Activated T-helper 9 cell treated with anti-CD3 and anti-CD28 coated beads, Interleukin-2, amount 50 U/mL, for 16 hours (primary cell): ENCODE data around the gene ZMYND15.

Experiments used
- DNase-seq: peaks from one replicate; pipeline ENCODE4 v3.0.0-alpha.2; 2020; ENCODE audit warnings: low read depth

Gene ZMYND15

DNA sequence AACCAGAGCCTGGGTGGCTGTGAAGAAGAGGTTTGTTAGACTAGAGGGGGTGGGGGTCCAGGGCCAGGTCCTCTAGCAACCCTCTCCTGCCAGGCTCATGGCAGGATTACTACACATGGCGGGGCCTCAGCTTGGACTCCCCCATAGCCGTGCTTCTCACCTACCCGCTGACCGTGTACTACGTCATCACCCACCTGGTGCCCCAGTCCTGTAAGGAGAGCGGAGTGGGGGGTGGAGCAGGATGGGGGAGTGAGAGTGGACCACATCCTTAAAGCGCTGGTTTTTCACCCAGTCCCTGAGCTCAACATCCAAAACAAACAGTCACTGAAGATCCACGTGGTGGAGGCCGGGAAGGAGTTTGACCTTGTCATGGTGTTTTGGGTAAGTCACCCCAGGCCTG lies 4.3 kb downstream of the ZMYND15 start:
- no peak for DNase-seq

DNA sequence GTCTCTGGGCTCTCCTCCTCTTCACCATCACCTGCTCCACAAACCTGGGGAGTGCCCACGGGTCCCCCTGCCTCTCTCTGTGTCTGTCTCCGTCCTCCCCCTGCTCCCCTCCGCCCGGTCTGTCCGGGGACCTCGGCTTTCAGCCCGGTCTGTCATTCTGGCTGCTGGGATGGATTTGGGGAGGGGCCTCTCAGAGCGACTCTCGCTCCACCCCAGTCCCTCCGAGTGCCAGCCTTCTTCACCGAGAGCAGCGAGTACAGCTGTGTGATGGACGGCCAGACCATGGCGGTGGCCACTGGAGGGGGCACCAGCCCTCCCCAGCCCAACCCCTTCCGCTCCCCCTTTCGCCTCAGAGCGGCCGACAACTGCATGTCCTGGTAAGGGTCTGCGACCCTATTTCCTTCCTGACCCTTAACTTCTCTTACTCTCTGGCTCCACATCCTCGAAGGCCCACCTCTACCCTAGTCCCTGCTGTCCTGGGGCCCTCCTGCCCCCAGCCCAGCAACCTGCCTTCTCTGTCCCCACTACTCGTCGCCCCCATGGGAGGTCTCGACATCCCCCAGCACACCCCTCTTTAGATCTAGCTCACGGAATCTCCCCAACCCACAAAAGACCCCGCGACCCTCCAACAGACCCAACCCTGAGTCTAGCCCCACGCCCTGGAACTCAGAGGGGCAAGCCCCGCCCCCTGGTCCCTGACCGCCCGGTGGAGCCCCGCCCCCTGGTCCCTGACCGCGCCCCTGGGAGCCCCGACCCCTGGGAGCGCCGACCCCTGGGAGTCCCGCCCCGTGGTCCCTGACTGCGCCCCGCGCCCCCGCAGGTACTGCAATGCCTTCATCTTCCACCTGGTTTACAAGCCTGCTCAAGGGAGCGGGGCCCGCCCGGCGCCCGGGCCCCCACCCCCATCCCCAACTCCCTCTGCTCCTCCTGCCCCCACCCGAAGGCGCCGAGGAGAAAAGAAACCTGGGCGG lies 5.7 kb downstream of the ZMYND15 start:
- DNase-seq = no peak

DNA sequence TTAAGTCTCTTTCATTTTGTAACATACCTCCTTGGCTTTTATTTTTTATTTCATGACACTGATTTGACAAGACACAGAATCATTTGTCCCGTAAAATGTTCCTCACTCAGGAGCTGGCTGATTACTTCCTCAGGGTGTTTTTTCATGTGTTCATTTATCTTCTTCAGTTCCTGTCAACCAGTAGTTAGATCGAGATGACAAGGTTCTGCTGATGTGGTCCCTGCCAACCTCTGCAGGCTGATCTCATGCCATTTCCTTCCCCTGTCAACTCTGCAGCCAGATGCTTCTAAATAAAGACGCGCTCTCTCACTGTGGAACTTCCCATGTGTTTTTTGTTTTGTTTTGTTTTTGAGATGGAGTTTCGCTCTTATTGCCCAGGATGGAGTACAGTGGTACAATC lies 8.2 kb downstream of the ZMYND15 start:
- no peak for DNase-seq

DNA sequence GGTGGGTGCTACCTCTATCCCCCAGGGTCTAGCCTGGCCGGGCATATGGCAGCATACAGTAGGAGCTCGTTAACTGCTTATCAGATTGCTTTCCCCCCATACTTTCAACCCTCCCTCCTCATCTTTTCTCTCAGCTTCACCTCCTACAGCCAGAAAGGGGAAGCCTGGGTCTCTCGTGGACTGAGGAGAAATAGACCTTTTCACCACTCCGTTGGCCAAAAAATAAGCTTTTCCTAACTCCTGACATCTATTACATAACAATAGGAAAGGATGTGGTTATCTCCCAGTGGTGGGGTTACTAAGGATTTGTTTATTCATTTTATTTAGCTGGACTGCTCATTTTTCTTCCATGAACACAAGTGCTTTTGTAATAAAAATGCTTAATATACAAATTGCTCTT lies 9.1 kb downstream of the ZMYND15 start:
- no peak for DNase-seq

GRCh38 chr17:4750606-4751005 lies 11.0 kb downstream of the ZMYND15 start:
- DNase-seq = no peak

DNA sequence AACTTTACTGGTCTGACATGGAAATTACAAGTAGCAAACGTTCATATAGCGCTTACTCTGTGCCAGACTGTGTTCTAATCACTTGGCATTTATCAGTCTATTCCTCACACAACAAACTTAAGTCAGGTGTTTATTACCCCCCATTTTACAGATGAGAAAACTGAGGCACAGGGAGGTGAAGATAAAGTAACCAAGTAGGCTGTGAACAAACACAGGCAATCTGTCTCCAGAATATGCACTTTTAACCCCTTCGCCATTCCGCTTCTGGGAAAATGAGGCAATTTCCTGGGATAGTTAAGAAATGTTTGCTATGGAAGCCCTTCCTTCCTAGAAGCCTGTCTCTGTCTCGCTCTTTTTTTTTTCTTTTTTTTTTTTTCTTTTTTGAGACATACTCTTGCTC lies 12.3 kb downstream of the ZMYND15 start:
- DNase-seq = no peak

DNA sequence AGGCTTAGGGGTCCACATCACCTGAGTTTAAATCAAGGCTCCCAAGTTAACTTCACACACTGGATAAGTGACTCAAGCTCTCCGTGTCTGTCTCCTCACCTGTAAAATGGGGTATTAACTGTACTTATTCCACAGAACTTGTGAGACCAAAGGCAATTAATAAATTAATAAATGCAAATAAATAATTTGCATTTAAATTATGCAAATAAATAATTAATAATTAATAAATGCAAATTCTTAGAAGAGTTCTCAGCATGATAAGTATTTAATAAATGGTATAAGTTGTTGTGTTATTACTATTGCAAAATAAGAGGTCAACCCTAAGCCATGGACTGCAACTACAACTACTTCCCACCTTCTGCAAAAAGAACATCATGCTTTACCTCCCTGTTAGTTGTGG lies 13.8 kb downstream of the ZMYND15 start:
- DNase-seq = no peak

- DNase-seq = no peak
These were observed 20.2 kb downstream of the ZMYND15 start for GRCh38 chr17:4759776-4760236.

- DNase-seq = no peak
These were observed 25.0 kb downstream of the ZMYND15 start for GRCh38 chr17:4764595-4764994.

GRCh38 chr17:4766201-4766600 lies 26.6 kb downstream of the ZMYND15 start:
- DNase-seq = no peak

DNA sequence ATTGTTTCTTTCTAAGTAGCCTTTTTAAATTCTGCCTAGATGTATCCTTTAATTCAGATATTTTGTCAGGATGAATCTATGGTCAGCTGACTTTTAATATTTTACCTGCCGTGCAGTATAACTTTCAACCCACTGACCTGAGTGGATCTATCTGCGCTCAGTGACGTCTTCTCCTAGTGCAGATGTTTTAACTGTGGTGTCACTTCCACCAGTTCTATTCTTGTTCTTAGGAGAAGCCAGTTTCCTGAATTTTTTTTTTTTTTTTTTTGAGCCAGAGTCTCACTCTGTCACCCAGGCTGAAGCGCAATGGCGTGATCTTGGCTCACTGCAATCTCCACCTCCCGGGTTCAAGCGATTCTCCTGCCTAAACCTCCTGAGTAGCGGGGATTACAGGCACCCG lies 27.1 kb downstream of the ZMYND15 start:
- DNase-seq = no peak

GRCh38 chr17:4768298-4768697 lies 28.7 kb downstream of the ZMYND15 start:
- DNase-seq = no peak

DNA sequence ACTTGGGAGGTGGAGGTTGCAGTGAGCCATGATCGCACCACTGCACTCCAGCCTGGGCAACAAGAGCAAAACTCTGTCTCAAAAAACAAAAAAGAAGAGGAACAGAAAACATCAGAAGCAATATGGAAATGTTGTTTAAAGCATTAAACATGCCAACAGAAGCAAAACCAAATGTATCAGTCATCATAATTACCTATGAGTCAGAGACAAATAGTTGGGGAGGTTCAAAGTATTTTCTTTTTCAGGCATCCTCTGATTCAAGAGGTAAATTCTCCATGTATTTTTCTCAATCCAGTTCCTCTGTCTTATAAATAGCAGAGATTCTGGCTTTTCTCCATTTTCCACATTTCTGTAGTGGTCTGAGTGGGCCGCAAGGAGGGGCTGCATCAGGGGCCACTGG lies 30.0 kb downstream of the ZMYND15 start:
- no peak for DNase-seq

GRCh38 chr17:4771519-4772234 lies 32.0 kb downstream of the ZMYND15 start, which contains the start of gene TM4SF5:
Gene TM4SF5, plus strand, starts transcription at chr17:4771886. Its CDS starts 37 bp downstream, at chr17:4771923.
- no peak for DNase-seq

DNA sequence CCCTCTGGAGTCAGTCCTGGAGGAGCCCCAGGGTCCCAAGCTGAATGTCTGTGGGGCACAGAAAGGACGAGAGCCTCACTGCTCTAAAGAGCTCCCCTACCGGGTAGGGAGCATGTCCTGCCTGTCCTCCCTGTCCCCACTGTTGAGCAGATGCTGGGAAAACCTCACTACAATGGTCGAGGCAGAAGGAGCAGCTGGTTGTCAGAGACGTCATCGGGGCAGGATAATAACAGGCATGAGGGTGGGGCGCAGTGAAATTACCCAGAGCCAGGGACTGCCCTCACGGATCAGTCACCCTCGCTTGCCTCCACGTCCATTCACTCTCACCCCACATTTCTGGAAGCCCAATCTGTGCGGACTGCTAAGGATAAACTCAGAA lies 32.6 kb downstream of the ZMYND15 start:
- no peak for DNase-seq

DNA sequence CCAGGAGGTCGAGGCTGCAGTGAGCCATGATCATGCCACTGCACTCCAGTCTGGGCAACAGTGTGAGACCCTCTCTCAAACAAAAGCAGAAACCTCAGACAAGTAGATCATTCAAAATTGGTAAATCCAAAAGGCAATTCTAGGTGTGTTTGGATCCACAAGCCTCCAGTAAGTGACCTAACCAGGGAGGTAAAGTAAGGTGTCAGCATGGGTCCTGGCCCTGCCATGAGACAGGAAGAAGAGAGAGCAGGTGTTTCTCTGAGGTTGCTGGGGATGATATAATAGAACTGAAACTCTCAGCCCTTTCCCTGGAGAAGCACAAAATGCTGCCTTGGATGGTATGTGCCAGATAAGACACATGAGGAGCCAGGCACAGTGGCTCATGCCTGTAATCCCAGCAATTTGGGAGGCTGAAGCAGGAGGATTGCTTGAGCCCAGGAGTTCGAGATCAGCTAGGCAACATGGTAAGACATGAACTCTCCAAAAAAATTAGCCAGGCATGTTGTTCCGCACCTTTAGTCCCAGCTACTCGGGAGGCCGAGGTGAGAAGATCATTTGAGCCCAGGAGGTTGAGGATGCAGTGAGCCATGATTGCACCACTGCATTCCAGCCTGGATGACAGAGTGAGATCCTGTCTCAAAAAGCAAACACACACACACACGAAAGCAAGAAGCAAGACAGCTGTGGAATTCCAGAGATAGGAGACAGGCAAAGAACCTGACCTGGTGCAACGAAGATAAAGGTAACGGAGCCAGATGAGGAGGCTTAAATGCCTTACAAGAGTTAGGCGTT lies 38.5 kb downstream of the ZMYND15 start:
- DNase-seq = no peak

DNA sequence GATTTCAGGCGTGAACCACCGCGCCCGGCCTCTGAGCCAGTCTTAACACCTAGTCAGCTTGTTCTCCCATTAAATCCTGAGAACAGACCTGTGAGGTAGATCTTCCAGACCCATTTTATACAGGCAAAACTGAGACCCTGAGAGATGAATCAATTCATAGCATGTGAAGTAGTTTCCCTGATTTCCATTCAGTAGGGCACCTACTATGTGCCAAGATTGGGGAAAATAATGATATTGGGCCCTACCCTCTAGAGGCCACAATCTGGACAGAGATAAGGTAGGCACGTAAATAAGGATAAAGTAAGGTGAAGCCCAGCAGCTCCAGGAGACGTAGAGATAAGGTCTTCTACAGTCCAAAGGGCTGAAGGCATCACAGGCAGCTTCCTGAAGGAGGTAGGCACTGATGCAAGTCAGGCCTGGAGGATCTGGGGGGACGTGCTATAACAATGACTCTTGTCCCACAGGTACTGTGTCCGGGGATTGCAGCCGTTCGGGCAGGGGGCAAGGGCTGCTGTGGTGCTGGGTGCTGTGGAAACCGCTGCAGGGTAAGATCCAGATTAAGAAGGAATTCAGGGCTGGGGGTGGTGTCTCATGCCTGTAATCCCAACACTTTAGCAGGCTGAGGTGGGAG lies 40.8 kb downstream of the ZMYND15 start:
- no peak for DNase-seq

DNA sequence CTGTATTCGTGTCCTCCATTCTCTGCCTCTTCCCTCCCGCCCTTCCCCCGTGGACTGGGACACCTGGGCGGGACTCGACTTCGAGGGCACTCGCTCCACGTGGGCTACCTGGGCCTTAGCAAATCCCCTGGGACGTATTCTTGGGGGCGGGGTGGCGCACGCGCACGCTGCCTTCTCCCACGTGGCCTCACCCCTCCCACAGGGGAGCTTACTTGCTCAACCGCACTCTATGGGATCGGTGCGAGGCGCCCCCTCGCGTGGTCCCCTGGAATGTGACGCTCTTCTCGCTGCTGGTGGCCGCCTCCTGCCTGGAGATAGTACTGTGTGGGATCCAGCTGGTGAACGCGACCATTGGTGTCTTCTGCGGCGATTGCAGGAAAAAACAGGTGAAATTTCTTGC lies 43.0 kb downstream of the ZMYND15 start:
- no peak for DNase-seq

GRCh38 chr17:4785311-4786105 lies 45.9 kb downstream of the ZMYND15 start:
- DNase-seq = no peak

GRCh38 chr17:4786106-4786511 lies 46.5 kb downstream of the ZMYND15 start, which contains the start of gene VMO1:
Gene VMO1, minus strand, starts transcription at chr17:4786364. Its CDS starts 12 bp downstream, at chr17:4786352.
- DNase-seq = no peak

- DNase-seq = no peak
These were observed 46.9 kb downstream of the ZMYND15 start for GRCh38 chr17:4786516-4786915.
